ENCODE results near the gene MLPH. TPM values are rescaled to one million over a fixed set of nuclear protein-coding genes. Genes with fewer than 3 reads are reported as not detected.

MLPH gene
- total RNA-seq, 2 experiments from 2014 or later = 0.39 TPM; not detected in 1

DNA sequence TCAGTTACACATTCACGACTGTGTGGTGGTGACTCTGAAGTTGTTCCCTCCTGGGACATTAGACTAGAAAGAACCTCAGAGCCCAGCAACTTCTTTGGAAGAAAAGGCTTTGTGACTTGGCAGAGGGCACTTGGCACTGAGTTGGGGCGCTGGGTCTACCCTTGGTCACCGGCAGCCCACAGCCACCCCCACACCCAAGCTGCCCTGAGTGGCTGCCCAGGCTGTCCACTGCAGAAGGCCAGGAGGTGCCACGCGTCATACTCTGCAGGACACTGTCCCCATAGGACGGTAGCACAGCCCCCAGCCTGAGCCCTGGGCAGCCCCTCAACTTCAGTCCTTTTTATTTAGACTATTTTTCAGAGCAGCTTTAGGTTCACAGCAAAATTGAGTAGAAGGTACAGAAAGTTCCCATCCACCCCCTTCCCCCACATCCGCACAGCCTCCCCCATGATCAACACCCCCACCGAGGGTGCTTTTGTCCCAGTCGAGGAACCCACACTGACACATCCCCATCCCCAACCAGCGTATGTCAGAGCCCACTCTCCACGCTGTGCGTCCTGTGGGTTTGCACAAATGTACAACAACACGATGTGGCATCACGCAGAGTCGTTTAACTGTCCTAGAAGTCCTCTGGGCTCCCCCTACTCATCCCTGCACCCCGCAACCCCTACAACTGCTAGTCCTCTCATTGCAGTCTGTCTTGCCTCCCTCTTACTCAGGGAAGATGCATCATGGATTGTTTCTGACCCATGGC, 80.4 kb downstream of the MLPH start:
- H3K4me3 Mint-ChIP-seq = no peak overlapping the region
- no peaks in the 10 kb centered on the region for H3K36me3 Mint-ChIP-seq (ENCODE audit: low read depth)
- DNase-seq (no peak), ATAC-seq (ENCODE audit: poor library complexity) (no peak)
- TF ChIP-seq, protein P1, sequence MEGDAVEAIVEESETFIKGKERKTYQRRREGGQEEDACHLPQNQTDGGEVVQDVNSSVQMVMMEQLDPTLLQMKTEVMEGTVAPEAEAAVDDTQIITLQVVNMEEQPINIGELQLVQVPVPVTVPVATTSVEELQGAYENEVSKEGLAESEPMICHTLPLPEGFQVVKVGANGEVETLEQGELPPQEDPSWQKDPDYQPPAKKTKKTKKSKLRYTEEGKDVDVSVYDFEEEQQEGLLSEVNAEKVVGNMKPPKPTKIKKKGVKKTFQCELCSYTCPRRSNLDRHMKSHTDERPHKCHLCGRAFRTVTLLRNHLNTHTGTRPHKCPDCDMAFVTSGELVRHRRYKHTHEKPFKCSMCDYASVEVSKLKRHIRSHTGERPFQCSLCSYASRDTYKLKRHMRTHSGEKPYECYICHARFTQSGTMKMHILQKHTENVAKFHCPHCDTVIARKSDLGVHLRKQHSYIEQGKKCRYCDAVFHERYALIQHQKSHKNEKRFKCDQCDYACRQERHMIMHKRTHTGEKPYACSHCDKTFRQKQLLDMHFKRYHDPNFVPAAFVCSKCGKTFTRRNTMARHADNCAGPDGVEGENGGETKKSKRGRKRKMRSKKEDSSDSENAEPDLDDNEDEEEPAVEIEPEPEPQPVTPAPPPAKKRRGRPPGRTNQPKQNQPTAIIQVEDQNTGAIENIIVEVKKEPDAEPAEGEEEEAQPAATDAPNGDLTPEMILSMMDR (IDR thresholded peaks at IDR 0.05) = no peak
- no peak overlapping the region for H3K27ac Mint-ChIP-seq
- Histone ChIP-seq H3K27me3 (ENCODE audit: control insufficient read depth in 1 of 2, insufficient read depth in 2 of 2, low read length in 2 of 2) (peaks cover 0 to 7% of the 10 kb centered on the region in 2 experiments), H3K9me3 (ENCODE audit: control insufficient read depth in 1 of 2, insufficient read depth in 1 of 2, low read length in 2 of 2) (peaks cover 0 to 16% of the 10 kb centered on the region in 2 experiments), H3K4me1 (ENCODE audit: insufficient read depth, low read length) (peaks cover 6% of the 10 kb centered on the region), H3K36me3 (ENCODE audit: insufficient read depth, low read length) (no peaks in the 10 kb centered on the region), H3K27ac (ENCODE audit: low read depth in 1 of 2, low read length in 2 of 2) (no peak overlapping the region), H3K4me3 (ENCODE audit: low read length) (no peak overlapping the region)
- peaks cover 5% of the 10 kb centered on the region for H3K4me1 Mint-ChIP-seq (ENCODE audit: low read depth)
- H3K9me3 Mint-ChIP-seq = no peaks in the 10 kb centered on the region
- peaks cover 11% of the 10 kb centered on the region for H3K27me3 Mint-ChIP-seq
- intact Hi-C loops (cut with DNase I, micrococcal nuclease) = no loop called here
- ChIA-PET CTCF (no interaction called here), POLR2A (no interaction called here)

- intact Hi-C loops (cut with DNase I, micrococcal nuclease) = no loop called here
These were observed 81.1 kb downstream of the MLPH start for GRCh38 chr2:237568121-237568660.

DNA sequence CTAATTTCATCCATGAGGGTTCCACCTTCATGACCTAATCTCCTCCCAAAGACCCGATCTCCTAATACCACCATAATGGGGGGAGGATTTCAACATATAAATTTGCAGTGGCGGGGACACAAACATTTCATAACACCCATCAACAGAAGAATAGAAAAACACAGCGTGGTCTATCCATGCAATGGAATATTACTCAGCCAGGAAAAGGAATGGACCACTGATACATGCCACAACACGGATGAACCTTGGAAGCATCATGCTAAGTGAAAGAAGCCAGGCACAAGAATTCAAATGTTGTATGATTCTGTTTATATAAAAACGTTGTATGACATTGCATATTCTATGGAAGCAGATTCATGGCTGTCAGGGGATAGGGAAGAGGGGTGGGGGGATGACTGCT, 82.0 kb downstream of the MLPH start:
- Histone ChIP-seq H3K4me3 (ENCODE audit: low read length) (no peak overlapping the region), H3K27ac (ENCODE audit: low read depth in 1 of 2, low read length in 2 of 2) (no peak overlapping the region), H3K27me3 (ENCODE audit: control insufficient read depth in 1 of 2, insufficient read depth in 2 of 2, low read length in 2 of 2) (peaks cover 0 to 6% of the 10 kb centered on the region in 2 experiments), H3K4me1 (ENCODE audit: insufficient read depth, low read length) (peaks cover 6% of the 10 kb centered on the region), H3K36me3 (ENCODE audit: insufficient read depth, low read length) (no peaks in the 10 kb centered on the region), H3K9me3 (ENCODE audit: control insufficient read depth in 1 of 2, insufficient read depth in 1 of 2, low read length in 2 of 2) (peaks cover 0 to 16% of the 10 kb centered on the region in 2 experiments)
- H3K27ac Mint-ChIP-seq = no peak overlapping the region
- DNase-seq = no peak
- ChIA-PET POLR2A (no interaction called here), CTCF (no interaction called here)
- no peaks in the 10 kb centered on the region for H3K9me3 Mint-ChIP-seq
- TF ChIP-seq, protein P1 (IDR thresholded peaks at IDR 0.05) = no peak
- intact Hi-C loops (cut with DNase I, micrococcal nuclease) = no loop called here
- no peak overlapping the region for H3K4me3 Mint-ChIP-seq
- no peak for ATAC-seq (ENCODE audit: poor library complexity)
- H3K4me1 Mint-ChIP-seq (ENCODE audit: low read depth) = peaks cover 5% of the 10 kb centered on the region
- peaks cover 7% of the 10 kb centered on the region for H3K27me3 Mint-ChIP-seq
- H3K36me3 Mint-ChIP-seq (ENCODE audit: low read depth) = no peaks in the 10 kb centered on the region

More at GRCh38 chr2:237568121-237568660, 81.1 kb downstream of the MLPH start:
- peaks cover 0 to 16% of the 10 kb centered on the region in 2 experiments for H3K9me3 ChIP-seq (ENCODE audit: control insufficient read depth in 1 of 2, insufficient read depth in 1 of 2, low read length in 2 of 2)
- H3K4me1 ChIP-seq (ENCODE audit: insufficient read depth, low read length) = peaks cover 6% of the 10 kb centered on the region
- no peak overlapping the region for H3K27ac Mint-ChIP-seq
- H3K27me3 ChIP-seq (ENCODE audit: control insufficient read depth in 1 of 2, insufficient read depth in 2 of 2, low read length in 2 of 2) = peaks cover 0 to 7% of the 10 kb centered on the region in 2 experiments
- peaks cover 7% of the 10 kb centered on the region for H3K27me3 Mint-ChIP-seq
- ChIA-PET POLR2A (no interaction called here), CTCF (no interaction called here)
- no peak overlapping the region for H3K27ac ChIP-seq (ENCODE audit: low read depth in 1 of 2, low read length in 2 of 2)
- ATAC-seq (ENCODE audit: poor library complexity) (no peak), DNase-seq (no peak)
- no peaks in the 10 kb centered on the region for H3K36me3 Mint-ChIP-seq (ENCODE audit: low read depth)
- H3K4me3 Mint-ChIP-seq = no peak overlapping the region
- H3K4me1 Mint-ChIP-seq (ENCODE audit: low read depth) = peaks cover 5% of the 10 kb centered on the region
- no peak overlapping the region for H3K4me3 ChIP-seq (ENCODE audit: low read length)
- TF ChIP-seq, protein P1 (IDR thresholded peaks at IDR 0.05) = no peak
- no peaks in the 10 kb centered on the region for H3K36me3 ChIP-seq (ENCODE audit: insufficient read depth, low read length)
- no peaks in the 10 kb centered on the region for H3K9me3 Mint-ChIP-seq
